ENCODE measurements around the gene STARD8. TPM values are rescaled to one million over a fixed set of nuclear protein-coding genes. Genes with fewer than 3 reads are reported as not detected.

The STARD8 gene
- total RNA-seq, 4 donors from 2014 or later: 0.60 to 11.6 (median 3.2) TPM

DNA sequence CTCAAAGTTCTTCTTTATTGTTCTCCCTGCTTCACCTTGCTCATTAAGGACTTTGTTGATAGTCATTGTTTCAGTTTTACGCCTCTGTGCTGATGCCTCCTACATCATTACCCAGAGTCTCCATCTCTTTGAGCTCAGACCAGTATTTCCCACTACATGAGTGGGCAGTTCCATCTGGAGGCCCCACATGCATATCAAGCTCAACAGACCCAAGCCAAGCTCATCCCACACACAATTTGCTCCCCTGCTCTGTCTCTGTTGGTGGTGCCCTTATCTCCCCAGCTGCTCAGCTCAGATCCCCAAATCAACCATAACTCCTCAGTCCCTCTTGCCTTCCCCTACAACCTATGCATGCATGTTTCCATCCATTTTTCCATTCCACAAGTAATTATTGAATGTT is 96.3 kb downstream of the STARD8 start:
- Histone ChIP-seq H3K4me1 (no peaks in the 10 kb centered on the region), H3K9me3 (no peaks in the 10 kb centered on the region), H3K27ac (no peak overlapping the region), H3K27me3 (no peaks in the 10 kb centered on the region), H3K36me3 (no peaks in the 10 kb centered on the region), H3K4me3 (no peak overlapping the region)
- TF ChIP-seq, protein P1, sequence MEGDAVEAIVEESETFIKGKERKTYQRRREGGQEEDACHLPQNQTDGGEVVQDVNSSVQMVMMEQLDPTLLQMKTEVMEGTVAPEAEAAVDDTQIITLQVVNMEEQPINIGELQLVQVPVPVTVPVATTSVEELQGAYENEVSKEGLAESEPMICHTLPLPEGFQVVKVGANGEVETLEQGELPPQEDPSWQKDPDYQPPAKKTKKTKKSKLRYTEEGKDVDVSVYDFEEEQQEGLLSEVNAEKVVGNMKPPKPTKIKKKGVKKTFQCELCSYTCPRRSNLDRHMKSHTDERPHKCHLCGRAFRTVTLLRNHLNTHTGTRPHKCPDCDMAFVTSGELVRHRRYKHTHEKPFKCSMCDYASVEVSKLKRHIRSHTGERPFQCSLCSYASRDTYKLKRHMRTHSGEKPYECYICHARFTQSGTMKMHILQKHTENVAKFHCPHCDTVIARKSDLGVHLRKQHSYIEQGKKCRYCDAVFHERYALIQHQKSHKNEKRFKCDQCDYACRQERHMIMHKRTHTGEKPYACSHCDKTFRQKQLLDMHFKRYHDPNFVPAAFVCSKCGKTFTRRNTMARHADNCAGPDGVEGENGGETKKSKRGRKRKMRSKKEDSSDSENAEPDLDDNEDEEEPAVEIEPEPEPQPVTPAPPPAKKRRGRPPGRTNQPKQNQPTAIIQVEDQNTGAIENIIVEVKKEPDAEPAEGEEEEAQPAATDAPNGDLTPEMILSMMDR (IDR thresholded peaks at IDR 0.05): no peak
- TF ChIP-seq EP300 (IDR thresholded peaks at IDR 0.05; ENCODE audit: low read depth) (no peak), POLR2A (IDR thresholded peaks at IDR 0.05) (no peak), POLR2AphosphoS5 (IDR thresholded peaks at IDR 0.05) (no peak)
- intact Hi-C loops (cut with DNase I; ENCODE audit: low total_unique reads): no loop called here
- no peak for DNase-seq
- WGBS, 2 donors (ENCODE audit: low coverage in 1 of 2): 92% methylated on average over 1 of the region's 1 CpG; no CpG with 5 or more reads in 1 of the 2 donors
- in situ Hi-C loops (cut with MboI; ENCODE audit: low pct_ligation_motif_present in 1 of 4, low pct_unique_long_range_greater_than_20kb in 1 of 4, low sequenced_read_pairs in 3 of 4): no loop called here

DNA sequence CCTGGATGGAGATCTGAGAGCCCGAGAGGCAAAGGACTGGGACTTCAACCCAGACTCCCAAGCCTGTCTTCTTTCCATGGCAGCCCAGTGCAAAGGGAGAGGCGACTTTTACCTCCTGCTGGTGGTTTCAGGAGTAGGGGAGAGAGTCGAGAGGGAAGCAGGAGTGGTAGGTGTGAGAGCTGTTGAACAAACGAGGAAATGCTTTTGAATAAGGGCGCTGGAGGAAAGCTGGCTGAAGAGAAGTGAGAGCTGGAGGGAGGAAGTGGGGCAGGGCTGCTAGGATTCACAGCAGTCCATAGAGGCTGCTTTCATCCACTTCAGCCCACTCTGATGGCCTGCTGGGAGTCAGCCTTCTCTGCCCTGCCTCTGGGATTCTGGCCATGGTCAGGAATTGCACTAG is 99.5 kb downstream of the STARD8 start:
- Histone ChIP-seq H3K36me3 (no peaks in the 10 kb centered on the region), H3K4me3 (no peak overlapping the region), H3K9me3 (no peaks in the 10 kb centered on the region), H3K27me3 (no peaks in the 10 kb centered on the region), H3K4me1 (no peaks in the 10 kb centered on the region), H3K27ac (no peak overlapping the region)
- WGBS, 2 donors (ENCODE audit: low coverage in 1 of 2): 45% methylated on average over 5 of the region's 5 CpGs; no CpG with 5 or more reads in 1 of the 2 donors
- DNase-seq: no peak
- in situ Hi-C loops (cut with MboI; ENCODE audit: low pct_ligation_motif_present in 1 of 4, low pct_unique_long_range_greater_than_20kb in 1 of 4, low sequenced_read_pairs in 3 of 4): no loop called here
- intact Hi-C loops (cut with DNase I; ENCODE audit: low total_unique reads): no loop called here
- TF ChIP-seq EP300 (IDR thresholded peaks at IDR 0.05; ENCODE audit: low read depth) (no peak), POLR2A (IDR thresholded peaks at IDR 0.05) (no peak), POLR2AphosphoS5 (IDR thresholded peaks at IDR 0.05) (no peak)
- TF ChIP-seq, protein P1 (IDR thresholded peaks at IDR 0.05): no peak

DNA sequence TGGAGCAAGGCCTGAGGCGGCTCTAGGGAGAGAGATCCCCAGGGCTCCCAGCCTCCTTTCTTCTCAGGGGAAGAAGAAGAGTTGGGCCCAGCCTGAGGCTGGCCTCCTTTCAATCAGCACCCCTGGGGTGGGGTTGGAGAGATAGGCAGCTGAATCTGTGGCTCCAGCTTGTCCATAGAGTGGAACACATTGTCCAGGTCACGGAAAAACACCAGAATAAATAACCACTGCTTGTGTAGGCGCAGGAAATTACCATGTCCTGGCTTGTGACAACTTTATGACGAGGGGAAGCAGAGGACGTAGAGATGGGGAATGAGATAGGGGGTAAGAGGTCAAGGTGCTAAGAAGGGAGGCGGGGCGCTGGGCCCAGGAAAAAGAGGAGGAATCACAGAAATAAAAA is 100.6 kb downstream of the STARD8 start:
- no peaks in the 10 kb centered on the region for H3K27me3 ChIP-seq
- in situ Hi-C loops (cut with MboI; ENCODE audit: low pct_ligation_motif_present in 1 of 4, low pct_unique_long_range_greater_than_20kb in 1 of 4, low sequenced_read_pairs in 3 of 4) (no loop called here), intact Hi-C loops (cut with DNase I; ENCODE audit: low total_unique reads) (no loop called here)
- H3K4me1 ChIP-seq: no peaks in the 10 kb centered on the region
- 77% methylated on average over 7 of the region's 7 CpGs; no CpG with 5 or more reads in 1 of the 2 donors for WGBS, 2 donors (ENCODE audit: low coverage in 1 of 2)
- no peak overlapping the region for H3K27ac ChIP-seq
- DNase-seq: no peak
- TF ChIP-seq, protein P1 (IDR thresholded peaks at IDR 0.05): no peak
- TF ChIP-seq EP300 (IDR thresholded peaks at IDR 0.05; ENCODE audit: low read depth) (no peak), POLR2AphosphoS5 (IDR thresholded peaks at IDR 0.05) (no peak), POLR2A (IDR thresholded peaks at IDR 0.05) (no peak)
- no peak overlapping the region for H3K4me3 ChIP-seq
- H3K9me3 ChIP-seq: no peaks in the 10 kb centered on the region
- no peaks in the 10 kb centered on the region for H3K36me3 ChIP-seq

DNA sequence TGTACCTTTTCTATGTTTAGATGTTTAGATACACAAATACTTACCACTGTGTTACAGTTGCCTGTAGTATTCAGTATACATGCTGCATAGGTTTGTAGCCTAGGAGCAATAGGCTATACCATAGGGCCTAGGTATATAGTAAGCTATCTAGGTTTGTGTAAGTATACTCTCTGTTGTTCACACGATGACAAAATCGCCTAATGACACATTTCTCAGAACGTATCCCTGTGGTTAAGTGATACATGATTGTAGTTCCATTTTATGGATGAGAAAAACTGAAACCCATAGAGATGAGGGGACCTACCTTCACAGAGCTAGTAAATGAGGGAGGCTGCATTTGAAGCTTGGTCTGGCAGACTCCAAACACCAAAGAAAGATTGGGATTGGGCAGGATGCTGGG is 102.0 kb downstream of the STARD8 start:
- in situ Hi-C loops (cut with MboI; ENCODE audit: low pct_ligation_motif_present in 1 of 4, low pct_unique_long_range_greater_than_20kb in 1 of 4, low sequenced_read_pairs in 3 of 4): no loop called here
- DNase-seq: no peak
- 63% methylated on average over 3 of the region's 3 CpGs; no CpG with 5 or more reads in 1 of the 2 donors for WGBS, 2 donors (ENCODE audit: low coverage in 1 of 2)

More for the DNA sequence above, 102.0 kb downstream of the STARD8 start:
- TF ChIP-seq EP300 (IDR thresholded peaks at IDR 0.05; ENCODE audit: low read depth) (no peak), POLR2A (IDR thresholded peaks at IDR 0.05) (no peak), POLR2AphosphoS5 (IDR thresholded peaks at IDR 0.05) (no peak)
- TF ChIP-seq, protein P1 (IDR thresholded peaks at IDR 0.05): no peak
- no peaks in the 10 kb centered on the region for H3K9me3 ChIP-seq
- no peaks in the 10 kb centered on the region for H3K4me1 ChIP-seq
- no peak overlapping the region for H3K27ac ChIP-seq
- no peak overlapping the region for H3K4me3 ChIP-seq
- no peaks in the 10 kb centered on the region for H3K27me3 ChIP-seq
- no peaks in the 10 kb centered on the region for H3K36me3 ChIP-seq
- intact Hi-C loops (cut with DNase I; ENCODE audit: low total_unique reads): no loop called here
